GM12878 (cell line): ENCODE measurements around the gene BEST4. TPM values are rescaled to one million over a fixed set of nuclear protein-coding genes. Genes with fewer than 3 reads are reported as not detected.

ENCODE experiments used
- ATAC-seq: fragments of 200-7000 bp; cut with Tn5 transposase; 3 replicates; pipeline ENCODE4 v1.9.1; 2020; ENCODE audit warnings: mild to moderate bottlenecking, moderate library complexity
- BruUV-seq: library from RNA; stranded (reverse); fragments of 400-500 nt; replicated peaks from 2 replicates; lab custom pipeline; 2021; lab: Mats Ljungman, UMichigan
- CTCF ChIA-PET: fragments of 300-600 bp; sonication (Branson Sonifier 250); formaldehyde crosslinking; extraction: SDS; loops from one replicate; lab custom pipeline; 2021; ENCODE audit warnings: inconsistent platforms; lab: Yijun Ruan, JAX
- POLR2A ChIA-PET: fragments of 350-600 bp; formaldehyde crosslinking; extraction: SDS; loops from one replicate; lab custom pipeline; 2021; ENCODE audit warnings: inconsistent platforms; lab: Charles Lee
- RAD21 ChIA-PET: fragments of 300-600 bp; sonication (Branson Sonifier 250); formaldehyde crosslinking; loops from one replicate; lab custom pipeline; 2023; ENCODE audit warnings: antibody characterized with exemption; ENCODE audit not compliant: unreplicated experiment; lab: Charles Lee
- SMC1A ChIA-PET: fragments of 300-600 bp; sonication (Branson Sonifier 250); formaldehyde crosslinking; loops from one replicate; lab custom pipeline; 2023; ENCODE audit not compliant: unreplicated experiment, uncharacterized antibody; lab: Charles Lee
- DNase-seq: peaks from one replicate; pipeline ENCODE4 v3.0.0-alpha.2; 2011; ENCODE audit warnings: low read depth, low spot score
- FAIRE-seq: peaks from 3 replicates; lab custom pipeline; 2011; peaks lifted over from hg19 to GRCh38; lab: Jason Lieb, UNC
- H2AFZ ChIP-seq: 2 replicates; pipeline ENCODE4 v1.6.0; 2011; ENCODE audit warnings: low read depth, low read length, control low read depth; ENCODE audit not compliant: control insufficient read depth
- H3K27ac ChIP-seq: 2 replicates; pipeline ENCODE4 v1.5.1; 2011; ENCODE audit warnings: control low read depth; ENCODE audit not compliant: control insufficient read depth, insufficient read depth
- H3K27me3 ChIP-seq, 2 experiments: replicated peaks in 1 of 2; 2 replicates each; pipeline versions ENCODE4 v1.6.0 to v1.6.1; 2011; ENCODE audit warnings: low read length in 1 of 2; ENCODE audit not compliant: control insufficient read depth in 2 of 2, insufficient read depth in 2 of 2
- H3K36me3 ChIP-seq, 2 experiments: 2 replicates each; pipeline ENCODE4 v1.5.1; 2011; ENCODE audit warnings: low read length in 1 of 2; ENCODE audit not compliant: control insufficient read depth in 2 of 2, insufficient read depth in 2 of 2
- H3K4me1 ChIP-seq: 2 replicates; pipeline ENCODE4 v1.6.1; 2011; ENCODE audit warnings: mild to moderate bottlenecking, low read length, moderate library complexity, mixed read lengths; ENCODE audit not compliant: control insufficient read depth, insufficient read depth
- H3K4me2 ChIP-seq: 2 replicates; pipeline ENCODE4 v1.6.0; 2011; ENCODE audit warnings: control low read depth; ENCODE audit not compliant: control insufficient read depth, insufficient read depth
- H3K4me3 ChIP-seq: fragments of 200-600 bp; sonication (generic); 2 replicates; pipeline ENCODE4 v1.5.1; 2016
- H3K79me2 ChIP-seq: 2 replicates; pipeline ENCODE4 v1.6.0; 2011; ENCODE audit warnings: low read length; ENCODE audit not compliant: control insufficient read depth, insufficient read depth
- H3K9ac ChIP-seq: 2 replicates; pipeline ENCODE4 v1.8.0; 2011; ENCODE audit warnings: low read length, control low read depth, mixed read lengths; ENCODE audit not compliant: control insufficient read depth, insufficient read depth
- H3K9me3 ChIP-seq: replicated peaks from 3 replicates; pipeline ENCODE4 v1.5.1; 2011; ENCODE audit warnings: mild to moderate bottlenecking, low read length; ENCODE audit not compliant: control insufficient read depth, insufficient read depth
- H4K20me1 ChIP-seq: 2 replicates; pipeline ENCODE4 v1.6.0; 2011; ENCODE audit not compliant: control insufficient read depth, insufficient read depth
- CHD2 ChIP-seq: IDR thresholded peaks from 2 replicates; pipeline ENCODE4 v1.6.1; 2011; ENCODE audit warnings: low read depth, low read length, improper control_type of control experiment, borderline replicate concordance
- FOS ChIP-seq: IDR thresholded peaks from 3 replicates; pipeline ENCODE4 v1.6.1; 2011; ENCODE audit warnings: borderline replicate concordance; ENCODE audit not compliant: insufficient read length; ENCODE audit errors: extremely low read depth
- MXI1 ChIP-seq: fragments of 150-350 bp; IDR thresholded peaks from 2 replicates; pipeline ENCODE4 v1.6.1; 2011; ENCODE audit warnings: low read depth, mild to moderate bottlenecking, inconsistent platforms, low read length, improper control_type of control experiment
- POLR2A ChIP-seq: IDR thresholded peaks from 2 replicates; pipeline ENCODE4 v1.6.1; 2011; ENCODE audit warnings: low read depth, mild to moderate bottlenecking, low read length
- WGBS: methylation state at CpG from one replicate; pipeline ENCODE4 v1.1.6; 2016; ENCODE audit warnings: low lambda C conversion rate; ENCODE audit not compliant: insufficient replicate concordance, insufficient coverage; ENCODE audit errors: missing lambda C conversion rate; 5-methylcytosine and 5-hydroxymethylcytosine counted together
- in situ Hi-C: fragments of 300-500 bp; cut with MboI; formaldehyde crosslinking; loops from 9 replicates; pipeline ENCODE4 v1.14.3; 2018; ENCODE audit warnings: mixed read lengths
- intact Hi-C: fragments of 100-400 bp; cut with micrococcal nuclease; formaldehyde crosslinking; loops from one replicate; pipeline ENCODE4 v1.14.2; 2022; ENCODE audit not compliant: unreplicated experiment
- polyA plus RNA-seq, 11 experiments: library from polyadenylated mRNA; depleted of rRNA in 4 of 11; unstranded in 6 of 11; stranded (reverse) in 5 of 11; fragments of >200 nt; fragmentation: Nextera tagmentation in 4 of 11; fragmentation: Illumina TruSeq in 1 of 11; extraction: Ambion mirVana in 4 of 11; extraction: Trizol in 1 of 11; gene quantifications; 1 replicate in 1 of 11; 2 replicates in 10 of 11; pipeline versions ENCODE4 v1.2.1 to v1.2.3, GENCODE V29; 2011 to 2016; ENCODE audit warnings: inconsistent platforms in 2 of 11, missing spikeins in 2 of 11, low read depth in 1 of 11
- total RNA-seq, 4 experiments: library from RNA; depleted of rRNA in 3 of 4; stranded (reverse); fragments of >200 nt in 3 of 4; fragmentation: Illumina TruSeq in 1 of 4; extraction: Trizol in 1 of 4; gene quantifications; 2 replicates each; pipeline versions ENCODE4 v1.2.1 to v1.2.3, GENCODE V29; 2013 to 2021
- TF ChIP-seq, protein P1 (sequence below): fragments of 450-650 bp; IDR thresholded peaks from 2 replicates; pipeline ENCODE4 v1.6.1; 2018; ENCODE audit warnings: borderline replicate concordance, mild to moderate bottlenecking; ENCODE audit not compliant: partially characterized antibody
- TF ChIP-seq, protein P2 (sequence below): fragments of 450-650 bp; IDR thresholded peaks from 2 replicates; pipeline ENCODE4 v1.6.1; 2016; ENCODE audit warnings: mild to moderate bottlenecking

The BEST4 gene
- total and polyA plus RNA-seq, 10 of the 15 experiments (the other 5 are each of a cell fraction or from before 2014, with no cell fraction given), result 0.06 to 1.3 (median 0.42) TPM

DNA sequence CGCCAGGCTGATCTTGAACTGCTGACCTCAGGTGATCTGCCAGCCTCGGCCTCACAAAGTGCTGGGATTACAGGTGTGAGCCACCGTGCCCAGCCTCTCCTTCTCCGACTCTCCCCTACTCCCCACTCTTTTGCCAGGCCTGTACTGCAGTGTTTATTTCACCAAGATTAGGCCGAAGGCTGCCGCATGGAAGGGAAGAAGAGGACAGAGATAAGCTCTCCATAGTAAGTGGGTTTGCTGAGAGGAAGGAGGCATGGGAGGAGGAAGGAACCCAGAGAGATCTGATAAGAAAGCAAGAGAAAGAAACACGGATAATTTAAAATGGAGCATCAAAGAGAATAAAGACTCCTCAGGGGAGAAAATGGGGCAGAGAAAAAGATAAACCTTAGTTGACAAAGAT is 46.4 kb upstream of the BEST4 start:
- ChIA-PET RAD21 (interaction anchor here (0.7 to 2.1 kb wide), 2 partner anchors 41 to 179 kb away, joined by 4 to 9 read pairs; no protein-coding TSS in a partner anchor), POLR2A (interaction anchor here (0.7 to 1.0 kb wide), 2 partner anchors 12 to 34 kb away, joined by 3 read pairs; partner anchors contain the start of gene PLK3)
- in situ Hi-C loops, result loop anchor here (5.0 kb wide), 1 partner anchor 468 kb away; no protein-coding TSS in a partner anchor

More for the DNA sequence above, 46.4 kb upstream of the BEST4 start:
- H3K36me3 ChIP-seq, result no peaks in the 10 kb centered on the region
- no peak overlapping the region for H3K4me3 ChIP-seq
- no peak overlapping the region for H3K4me2 ChIP-seq
- no peaks in the 10 kb centered on the region for H3K27me3 ChIP-seq
- H3K9ac ChIP-seq, result no peak overlapping the region
- H3K79me2 ChIP-seq, result no peaks in the 10 kb centered on the region
- no peak for ATAC-seq
- intact Hi-C loops, result loop anchor here (2.0 to 10.0 kb wide), 2 partner anchors 150 to 466 kb away; partner anchors contain the start of gene EIF2B3
- H2AFZ ChIP-seq, result no peak overlapping the region
- TF ChIP-seq, protein P1, sequence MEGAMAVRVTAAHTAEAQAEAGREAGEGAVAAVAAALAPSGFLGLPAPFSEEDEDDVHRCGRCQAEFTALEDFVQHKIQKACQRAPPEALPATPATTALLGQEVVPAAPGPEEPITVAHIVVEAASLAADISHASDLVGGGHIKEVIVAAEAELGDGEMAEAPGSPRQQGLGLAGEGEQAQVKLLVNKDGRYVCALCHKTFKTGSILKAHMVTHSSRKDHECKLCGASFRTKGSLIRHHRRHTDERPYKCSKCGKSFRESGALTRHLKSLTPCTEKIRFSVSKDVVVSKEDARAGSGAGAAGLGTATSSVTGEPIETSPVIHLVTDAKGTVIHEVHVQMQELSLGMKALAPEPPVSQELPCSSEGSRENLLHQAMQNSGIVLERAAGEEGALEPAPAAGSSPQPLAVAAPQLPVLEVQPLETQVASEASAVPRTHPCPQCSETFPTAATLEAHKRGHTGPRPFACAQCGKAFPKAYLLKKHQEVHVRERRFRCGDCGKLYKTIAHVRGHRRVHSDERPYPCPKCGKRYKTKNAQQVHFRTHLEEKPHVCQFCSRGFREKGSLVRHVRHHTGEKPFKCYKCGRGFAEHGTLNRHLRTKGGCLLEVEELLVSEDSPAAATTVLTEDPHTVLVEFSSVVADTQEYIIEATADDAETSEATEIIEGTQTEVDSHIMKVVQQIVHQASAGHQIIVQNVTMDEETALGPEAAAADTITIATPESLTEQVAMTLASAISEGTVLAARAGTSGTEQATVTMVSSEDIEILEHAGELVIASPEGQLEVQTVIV, result no peak
- TF ChIP-seq FOS (no peak), CHD2 (no peak), POLR2A (no peak), MXI1 (no peak)
- TF ChIP-seq, protein P2, sequence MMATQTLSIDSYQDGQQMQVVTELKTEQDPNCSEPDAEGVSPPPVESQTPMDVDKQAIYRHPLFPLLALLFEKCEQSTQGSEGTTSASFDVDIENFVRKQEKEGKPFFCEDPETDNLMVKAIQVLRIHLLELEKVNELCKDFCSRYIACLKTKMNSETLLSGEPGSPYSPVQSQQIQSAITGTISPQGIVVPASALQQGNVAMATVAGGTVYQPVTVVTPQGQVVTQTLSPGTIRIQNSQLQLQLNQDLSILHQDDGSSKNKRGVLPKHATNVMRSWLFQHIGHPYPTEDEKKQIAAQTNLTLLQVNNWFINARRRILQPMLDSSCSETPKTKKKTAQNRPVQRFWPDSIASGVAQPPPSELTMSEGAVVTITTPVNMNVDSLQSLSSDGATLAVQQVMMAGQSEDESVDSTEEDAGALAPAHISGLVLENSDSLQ, result no peak
- TF ChIP-seq, all 136 proteins: peak for 0
- WGBS, result 63% methylated on average over 7 of the region's 7 CpGs
- H4K20me1 ChIP-seq, result no peaks in the 10 kb centered on the region
- no peak for DNase-seq
- no peaks in the 10 kb centered on the region for H3K4me1 ChIP-seq
- no TSS peak for BruUV-seq
- ChIA-PET SMC1A (interaction anchor here (0.7 to 2.8 kb wide), 3 partner anchors 14 to 177 kb away, joined by 3 to 13 read pairs (median 3); partner anchors contain the start of genes HECTD3 and UROD), CTCF (interaction anchor here (0.7 to 3.4 kb wide), 7 partner anchors 8 to 659 kb away, joined by 3 to 15 read pairs (median 4); partner anchors contain the start of gene PLK3)
- H3K9me3 ChIP-seq, result no peaks in the 10 kb centered on the region
- H3K27ac ChIP-seq, result no peak overlapping the region
- FAIRE-seq, result no peak
